T-cell (primary cell): Measurements from ENCODE around the gene RTN4RL1. TPM values are rescaled to one million over a fixed set of nuclear protein-coding genes. Genes with fewer than 3 reads are reported as not detected.

Source experiments
- ATAC-seq, 4 experiments: fragments of 200-7000 bp in 3 of 4; fragments of 150-1000 bp in 1 of 4; cut with Tn5 transposase; replicated peaks in 1 of 4; 1 replicate in 3 of 4; 2 replicates in 1 of 4; pipeline ENCODE4 v1.10.0; 2021; ENCODE audit warnings: moderate library complexity in 3 of 4, mild to moderate bottlenecking in 2 of 4, moderate number of reproducible peaks in 1 of 4
- CTCF ChIA-PET, 2 donors: fragments of 300-600 bp; sonication (Branson Sonifier 250); formaldehyde crosslinking; loops; one replicate each; lab custom pipeline; 2022; ENCODE audit warnings: antibody characterized with exemption in 2 of 2; lab: Charles Lee
- POLR2A ChIA-PET, 2 donors: fragments of 300-600 bp; sonication (Branson Sonifier 250); formaldehyde crosslinking; loops; one replicate each; lab custom pipeline; 2022; ENCODE audit warnings: antibody characterized with exemption in 2 of 2; lab: Charles Lee
- DNase-seq, 35 experiments: peaks; one replicate each; pipeline versions ENCODE4 v3.0.0 to v3.0.0-alpha.2; 2013 to 2023
- H3K27ac ChIP-seq: one replicate; pipeline ENCODE4 v1.5.1; 2013; ENCODE audit warnings: low read length
- H3K27me3 ChIP-seq, 2 experiments: replicated peaks in 1 of 2; 1 replicate in 1 of 2; 2 replicates in 1 of 2; pipeline versions ENCODE4 v1.6.1 to v1.7.0; 2013; ENCODE audit warnings: low read length in 1 of 2, mixed read lengths in 1 of 2; ENCODE audit not compliant: control insufficient read depth in 2 of 2, insufficient read depth in 2 of 2; ENCODE audit errors: extremely low read depth in 1 of 2
- H3K36me3 ChIP-seq, 2 donors: 1 replicate in 1 of 2; 2 replicates in 1 of 2; pipeline versions ENCODE4 v1.6.1 to v1.7.0; 2013; ENCODE audit warnings: low read length in 1 of 2; ENCODE audit not compliant: control insufficient read depth in 2 of 2, insufficient read depth in 1 of 2; ENCODE audit errors: extremely low read depth in 1 of 2
- H3K4me1 ChIP-seq, 2 experiments: 1 replicate in 1 of 2; 2 replicates in 1 of 2; pipeline versions ENCODE4 v1.6.1 to v1.7.0; 2013; ENCODE audit warnings: low read length in 2 of 2, mixed read lengths in 1 of 2; ENCODE audit not compliant: insufficient read depth in 2 of 2, control insufficient read depth in 1 of 2; ENCODE audit errors: extremely low read depth in 1 of 2
- H3K4me3 ChIP-seq, 2 donors: 1 replicate in 1 of 2; 2 replicates in 1 of 2; pipeline versions ENCODE4 v1.5.1 to v1.7.0; 2013; ENCODE audit warnings: mild to moderate bottlenecking in 2 of 2, low read length in 1 of 2, moderate library complexity in 1 of 2; ENCODE audit not compliant: control insufficient read depth in 1 of 2; ENCODE audit errors: extremely low read depth in 1 of 2
- H3K9me3 ChIP-seq: 2 replicates; pipeline ENCODE4 v1.7.0; 2013
- H3K27ac Mint-ChIP-seq, 2 donors: one replicate each; pipeline ENCODE4 v1.8.0; 2020 to 2021; ENCODE audit warnings: mild to moderate bottlenecking in 2 of 2, mixed read lengths in 2 of 2
- H3K27me3 Mint-ChIP-seq, 2 donors: one replicate each; pipeline ENCODE4 v1.8.0; 2021 to 2022; ENCODE audit warnings: mixed read lengths in 2 of 2
- H3K36me3 Mint-ChIP-seq: one replicate; pipeline ENCODE4 v1.8.0; 2021; ENCODE audit warnings: mixed read lengths
- H3K4me1 Mint-ChIP-seq, 3 donors: one replicate each; pipeline ENCODE4 v1.8.0; 2020 to 2022; ENCODE audit warnings: mixed read lengths in 3 of 3, mild to moderate bottlenecking in 1 of 3
- H3K4me3 Mint-ChIP-seq, 3 donors: one replicate each; pipeline ENCODE4 v1.8.0; 2020 to 2022; ENCODE audit warnings: mild to moderate bottlenecking in 3 of 3, mixed read lengths in 3 of 3, moderate library complexity in 3 of 3
- H3K9me3 Mint-ChIP-seq, 3 donors: one replicate each; pipeline ENCODE4 v1.8.0; 2020 to 2022; ENCODE audit warnings: mixed read lengths in 3 of 3
- WGBS: methylation state at CpG from one replicate; pipeline ENCODE4 v1.1.5; 2013; ENCODE audit warnings: missing lambda C conversion rate; ENCODE audit not compliant: insufficient coverage; 5-methylcytosine and 5-hydroxymethylcytosine counted together
- total RNA-seq, 35 experiments: library from RNA in 6 of 35; stranded (reverse) in 6 of 35; fragments of 120-200 nt in 1 of 35; gene quantifications; one replicate each; pipeline versions ENCODE4 v1.2.1 to v1.2.4 and lab custom pipeline; 2013 to 2026

Gene RTN4RL1
- total RNA-seq, 5 donors from 2014 or later (not counting 1 experiment from before 2014, with no cell fraction given), result 0.43 to 1.1 (median 0.63) TPM

GRCh38 chr17:1960545-1960912, 64.6 kb downstream of the RTN4RL1 start:
- H3K9me3 ChIP-seq, result no peaks in the 10 kb centered on the region
- H3K27me3 Mint-ChIP-seq, result no peaks in the 10 kb centered on the region
- no peaks in the 10 kb centered on the region for H3K4me1 ChIP-seq
- no peak overlapping the region for H3K4me3 ChIP-seq
- peaks cover 0 to 11% of the 10 kb centered on the region in 2 experiments for H3K27me3 ChIP-seq
- ATAC-seq, result no peak
- WGBS, result 88% methylated on average over 8 of the region's 8 CpGs
- H3K4me3 Mint-ChIP-seq, result no peak overlapping the region
- H3K27ac ChIP-seq, result no peak overlapping the region
- no peak for DNase-seq
- H3K9me3 Mint-ChIP-seq, result no peaks in the 10 kb centered on the region
- ChIA-PET CTCF (no interaction called here), POLR2A (no interaction called here)
- no peak overlapping the region for H3K27ac Mint-ChIP-seq
- H3K4me1 Mint-ChIP-seq, result no peaks in the 10 kb centered on the region
- H3K36me3 Mint-ChIP-seq, result no peaks in the 10 kb centered on the region
- no peaks in the 10 kb centered on the region for H3K36me3 ChIP-seq

- no peak overlapping the region for H3K4me3 ChIP-seq
- H3K9me3 Mint-ChIP-seq, result no peaks in the 10 kb centered on the region
- H3K27me3 Mint-ChIP-seq, result no peaks in the 10 kb centered on the region
- CTCF ChIA-PET, result no interaction called here
- DNase-seq (no peak), ATAC-seq (no peak)
- WGBS, result 74% methylated on average over 15 of the region's 18 CpGs
- POLR2A ChIA-PET, result no interaction called here
- peaks cover 0 to 8% of the 10 kb centered on the region in 2 experiments for H3K27me3 ChIP-seq
- H3K36me3 Mint-ChIP-seq, result no peaks in the 10 kb centered on the region
- H3K27ac ChIP-seq, result no peak overlapping the region
- H3K4me1 Mint-ChIP-seq, result no peaks in the 10 kb centered on the region
- H3K27ac Mint-ChIP-seq, result no peak overlapping the region
- no peaks in the 10 kb centered on the region for H3K4me1 ChIP-seq
- no peaks in the 10 kb centered on the region for H3K36me3 ChIP-seq
- H3K4me3 Mint-ChIP-seq, result no peak overlapping the region
- H3K9me3 ChIP-seq, result no peaks in the 10 kb centered on the region
Measured at GRCh38 chr17:1959871-1960544, 65.1 kb downstream of the RTN4RL1 start.

GRCh38 chr17:1958134-1958881, 66.8 kb downstream of the RTN4RL1 start:
- Histone ChIP-seq H3K9me3 (no peaks in the 10 kb centered on the region), H3K27ac (no peak overlapping the region), H3K27me3 (peaks cover 0 to 8% of the 10 kb centered on the region in 2 experiments), H3K36me3 (no peaks in the 10 kb centered on the region), H3K4me1 (no peaks in the 10 kb centered on the region), H3K4me3 (no peak overlapping the region)
- DNase-seq (no peak), ATAC-seq (no peak)
- no peaks in the 10 kb centered on the region for H3K36me3 Mint-ChIP-seq
- no peaks in the 10 kb centered on the region for H3K4me1 Mint-ChIP-seq
- CTCF ChIA-PET, result no interaction called here
- no peak overlapping the region for H3K27ac Mint-ChIP-seq
- POLR2A ChIA-PET, result no interaction called here
- no peaks in the 10 kb centered on the region for H3K9me3 Mint-ChIP-seq
- WGBS, result 89% methylated on average over 3 of the region's 21 CpGs
- no peak overlapping the region for H3K4me3 Mint-ChIP-seq
- no peaks in the 10 kb centered on the region for H3K27me3 Mint-ChIP-seq

GRCh38 chr17:1957037-1957436, 68.1 kb downstream of the RTN4RL1 start:
- DNase-seq (no peak), ATAC-seq (no peak)
- ChIA-PET CTCF (no interaction called here), POLR2A (no interaction called here)
- H3K27ac Mint-ChIP-seq, result no peak overlapping the region
- no peak overlapping the region for H3K4me3 ChIP-seq
- H3K27ac ChIP-seq, result no peak overlapping the region
- no peaks in the 10 kb centered on the region for H3K4me1 Mint-ChIP-seq
- H3K9me3 Mint-ChIP-seq, result no peaks in the 10 kb centered on the region
- H3K36me3 Mint-ChIP-seq, result no peaks in the 10 kb centered on the region
- H3K27me3 ChIP-seq, result peaks cover 0 to 10% of the 10 kb centered on the region in 2 experiments
- no peaks in the 10 kb centered on the region for H3K27me3 Mint-ChIP-seq
- no peaks in the 10 kb centered on the region for H3K4me1 ChIP-seq
- WGBS, result no CpG with 5 or more reads among the region's 6 CpGs
- no peaks in the 10 kb centered on the region for H3K9me3 ChIP-seq
- H3K36me3 ChIP-seq, result no peaks in the 10 kb centered on the region
- H3K4me3 Mint-ChIP-seq, result no peak overlapping the region

- ATAC-seq (no peak), DNase-seq (no peak)
- Mint-ChIP-seq H3K27ac (no peak overlapping the region), H3K27me3 (no peaks in the 10 kb centered on the region), H3K4me3 (no peak overlapping the region), H3K9me3 (no peaks in the 10 kb centered on the region), H3K4me1 (no peaks in the 10 kb centered on the region), H3K36me3 (no peaks in the 10 kb centered on the region)
- H3K27ac ChIP-seq, result no peak overlapping the region
- H3K4me1 ChIP-seq, result no peaks in the 10 kb centered on the region
- POLR2A ChIA-PET, result interaction anchor here (0.5 to 0.6 kb wide), 2 partner anchors 26 to 1358 kb away, joined by 4 to 14 read pairs; no protein-coding TSS in a partner anchor
- H3K27me3 ChIP-seq, result peaks cover 0 to 11% of the 10 kb centered on the region in 2 experiments
- H3K4me3 ChIP-seq, result no peak overlapping the region
- H3K9me3 ChIP-seq, result no peaks in the 10 kb centered on the region
- WGBS, result 80% methylated on average over 13 of the region's 13 CpGs
- H3K36me3 ChIP-seq, result no peaks in the 10 kb centered on the region
- CTCF ChIA-PET, result interaction anchor here in 1 of 2 donors (0.6 kb wide), 1 partner anchor 274 kb away, joined by 3 read pairs; no protein-coding TSS in a partner anchor
Measured at GRCh38 chr17:1956134-1956533, 69.0 kb downstream of the RTN4RL1 start.

GRCh38 chr17:1953831-1954230, 71.3 kb downstream of the RTN4RL1 start:
- Histone ChIP-seq H3K4me3 (no peak overlapping the region), H3K36me3 (no peaks in the 10 kb centered on the region), H3K9me3 (no peaks in the 10 kb centered on the region), H3K27me3 (peaks cover 0 to 13% of the 10 kb centered on the region in 2 experiments), H3K27ac (no peak overlapping the region), H3K4me1 (no peaks in the 10 kb centered on the region)
- Mint-ChIP-seq H3K27me3 (no peaks in the 10 kb centered on the region), H3K36me3 (no peaks in the 10 kb centered on the region), H3K9me3 (no peaks in the 10 kb centered on the region), H3K4me1 (no peaks in the 10 kb centered on the region), H3K4me3 (no peak overlapping the region), H3K27ac (no peak overlapping the region)
- ChIA-PET POLR2A (no interaction called here), CTCF (interaction anchor here in 1 of 2 donors (0.6 kb wide), 1 partner anchor 991 kb away, joined by 5 read pairs; no protein-coding TSS in a partner anchor)
- WGBS, result 84% methylated on average over 5 of the region's 5 CpGs
- DNase-seq, result no peak
- no peak for ATAC-seq
